ENCODE measurements around the gene LRRFIP2.

DNA sequence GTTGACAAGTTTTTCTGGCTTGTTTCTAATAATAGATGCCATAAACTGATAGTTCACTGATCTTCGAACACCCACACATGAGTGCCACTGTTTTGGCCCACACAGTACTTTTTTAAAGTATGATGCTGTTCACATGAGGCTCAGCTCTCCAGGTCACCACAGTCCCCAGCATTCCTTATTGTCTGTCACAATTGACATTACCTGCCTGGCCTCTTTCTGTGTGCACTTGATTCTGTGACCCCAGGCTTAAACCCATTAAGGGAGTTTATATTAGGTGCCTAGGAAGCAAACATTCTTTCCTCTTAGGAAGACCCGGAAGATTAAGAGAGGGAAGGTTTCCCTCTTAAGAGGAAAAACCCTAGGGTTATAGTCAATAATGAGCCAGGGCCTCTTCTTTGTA is 24.2 kb upstream of the LRRFIP2 start:
- TF ChIP-seq HDAC2 (IDR thresholded peaks at IDR 0.05; ENCODE audit: borderline replicate concordance in 1 of 2, low read depth in 2 of 2, low read length in 2 of 2) (no peak), TEAD4 (IDR thresholded peaks at IDR 0.05; ENCODE audit: low read depth, low read length) (no peak), POLR2A (IDR thresholded peaks at IDR 0.05; ENCODE audit: control extremely low read depth in 1 of 2, low read depth in 2 of 2, low read length in 2 of 2) (no peak), CTCF (IDR thresholded peaks at IDR 0.05; ENCODE audit: control extremely low read depth in 1 of 3, insufficient read depth in 1 of 3, low read depth in 1 of 3, low read length in 3 of 3) (no peak), EP300 (IDR thresholded peaks at IDR 0.05; ENCODE audit: borderline replicate concordance in 1 of 2, low read depth in 2 of 2, low read length in 2 of 2) (no peak), NANOG (IDR thresholded peaks at IDR 0.05; ENCODE audit: insufficient read depth, low read depth, low read length, poor library complexity, severe bottlenecking) (no peak), GTF2F1 (IDR thresholded peaks at IDR 0.05; ENCODE audit: borderline replicate concordance, low read depth, low read length) (no peak), NRF1 (IDR thresholded peaks at IDR 0.05; ENCODE audit: low read depth, low read length) (no peak), BRCA1 (IDR thresholded peaks at IDR 0.05; ENCODE audit: low read depth, low read length) (no peak), SIN3A (conservative IDR thresholded peaks at IDR 0.05 in 1 of 2, IDR thresholded peaks at IDR 0.05 in 1 of 2; ENCODE audit: low read depth in 1 of 2, low read length in 2 of 2) (no peak), SP2 (IDR thresholded peaks at IDR 0.05; ENCODE audit: low read length) (no peak), USF2 (IDR thresholded peaks at IDR 0.05; ENCODE audit: low read length) (no peak)
- TF ChIP-seq, protein P1, sequence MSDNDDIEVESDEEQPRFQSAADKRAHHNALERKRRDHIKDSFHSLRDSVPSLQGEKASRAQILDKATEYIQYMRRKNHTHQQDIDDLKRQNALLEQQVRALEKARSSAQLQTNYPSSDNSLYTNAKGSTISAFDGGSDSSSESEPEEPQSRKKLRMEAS (IDR thresholded peaks at IDR 0.05) = no peak
- TF ChIP-seq, protein P2, sequence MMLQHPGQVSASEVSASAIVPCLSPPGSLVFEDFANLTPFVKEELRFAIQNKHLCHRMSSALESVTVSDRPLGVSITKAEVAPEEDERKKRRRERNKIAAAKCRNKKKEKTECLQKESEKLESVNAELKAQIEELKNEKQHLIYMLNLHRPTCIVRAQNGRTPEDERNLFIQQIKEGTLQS (IDR thresholded peaks at IDR 0.05; ENCODE audit: insufficient read depth, low read depth, low read length) = no peak
